GM18868 (cell line): ENCODE measurements around the gene B4GALT3.
"Not testable (repeated sequence)": the region's sequence is repeated elsewhere in the genome, so short reads cannot be mapped to it uniquely, and the experiment has no call there.

Experiments used
- ATAC-seq: cut with Tn5 transposase; IDR thresholded peaks from one replicate; pipeline ENCODE4 v1.9.1; 2021; ENCODE audit warnings: mild to moderate bottlenecking, moderate library complexity; ENCODE audit not compliant: unreplicated experiment

Gene B4GALT3

DNA sequence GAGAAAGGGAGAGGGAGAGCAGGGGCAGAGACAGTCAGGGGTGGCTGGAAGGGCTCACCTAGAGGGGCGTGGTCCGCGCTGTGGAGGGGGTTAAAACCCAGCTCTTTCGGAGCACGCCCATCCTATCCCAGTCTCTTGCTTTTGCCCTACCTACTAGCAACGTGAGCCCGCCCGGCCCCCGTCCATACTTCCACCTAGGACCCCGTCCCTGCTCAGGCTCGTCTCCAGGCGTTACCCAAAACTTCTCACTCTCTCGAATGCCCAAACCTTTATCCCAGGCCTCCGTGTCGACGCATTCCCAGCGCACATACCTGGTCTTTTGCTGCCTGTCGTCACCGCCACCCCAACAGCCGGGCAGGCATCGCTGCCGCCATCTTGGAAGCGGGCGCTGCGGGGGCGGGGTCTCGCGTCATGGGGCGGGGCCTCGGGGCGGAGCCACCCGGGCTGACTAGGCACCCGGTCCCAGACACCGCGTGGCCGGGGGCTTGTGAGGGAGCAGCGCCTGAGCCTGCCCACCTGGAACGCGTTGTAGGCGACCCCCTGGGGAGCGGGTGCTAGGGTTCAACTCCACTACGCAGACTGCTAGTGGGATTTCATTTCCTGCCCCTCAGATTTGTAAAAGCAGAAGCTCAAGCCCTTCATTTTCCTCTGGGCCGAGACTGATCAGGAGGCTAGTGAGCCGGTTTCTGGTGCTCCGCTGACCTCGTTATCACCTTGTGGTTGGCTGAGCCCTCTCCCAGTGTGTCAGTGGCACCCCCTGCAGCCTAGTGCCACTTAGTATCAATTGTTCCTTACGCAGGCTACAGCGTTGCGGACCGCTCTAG is at the start of gene B4GALT3:
TSS of gene B4GALT3 (minus strand) at position 396 of the 824 bp plus-strand sequence. CDS start 1,447 bp downstream, outside the sequence.
- ATAC-seq: peak; percentile 89

DNA sequence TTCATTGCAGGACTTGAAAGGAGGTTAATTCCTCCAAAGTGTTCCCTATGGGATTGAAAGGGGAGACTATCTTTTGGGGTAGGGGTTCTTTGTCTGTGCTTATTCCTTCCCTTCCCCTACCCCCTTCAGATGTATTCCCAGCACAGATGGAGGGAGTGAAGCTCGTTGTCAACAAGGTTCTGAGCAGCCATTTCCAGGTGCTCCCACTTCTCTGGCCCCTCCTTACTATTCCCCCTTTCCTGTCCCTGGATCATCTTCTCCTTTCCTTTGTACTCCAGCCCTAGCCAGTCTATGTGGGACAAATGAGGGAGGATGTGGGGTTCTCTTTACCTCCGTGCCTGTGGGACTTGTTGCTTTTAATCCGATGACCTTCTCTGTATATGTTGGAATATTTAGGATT is 49.5 kb upstream of the B4GALT3 start:
- no peak for ATAC-seq

DNA sequence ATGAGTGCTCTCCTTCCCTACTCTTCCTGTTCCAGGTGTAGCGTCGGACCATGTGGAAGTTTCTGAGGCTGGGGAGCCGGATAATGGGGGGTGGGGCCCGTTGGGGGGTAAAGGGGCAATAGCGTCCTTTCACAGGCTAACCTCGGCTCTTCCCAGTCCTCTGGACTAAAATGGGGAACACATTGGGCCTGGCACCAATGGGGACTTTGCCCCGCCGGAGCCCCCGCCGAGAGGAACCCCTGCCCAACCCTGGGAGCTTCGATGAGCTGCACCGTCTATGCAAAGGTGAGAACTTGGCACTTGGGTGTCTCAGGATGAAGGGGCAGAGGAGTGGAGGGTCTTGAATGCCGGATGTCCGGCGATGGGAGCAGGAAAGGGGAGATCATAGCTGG is 49.0 kb upstream of the B4GALT3 start:
- ATAC-seq: no peak

GRCh38 chr1:161225534-161226319 is 48.4 kb upstream of the B4GALT3 start, which contains the start of gene TOMM40L:
TOMM40L (plus strand) TSS chr1:161226060; CDS start chr1:161226490, 430 bp downstream.
- peak; percentile 94 for ATAC-seq

DNA sequence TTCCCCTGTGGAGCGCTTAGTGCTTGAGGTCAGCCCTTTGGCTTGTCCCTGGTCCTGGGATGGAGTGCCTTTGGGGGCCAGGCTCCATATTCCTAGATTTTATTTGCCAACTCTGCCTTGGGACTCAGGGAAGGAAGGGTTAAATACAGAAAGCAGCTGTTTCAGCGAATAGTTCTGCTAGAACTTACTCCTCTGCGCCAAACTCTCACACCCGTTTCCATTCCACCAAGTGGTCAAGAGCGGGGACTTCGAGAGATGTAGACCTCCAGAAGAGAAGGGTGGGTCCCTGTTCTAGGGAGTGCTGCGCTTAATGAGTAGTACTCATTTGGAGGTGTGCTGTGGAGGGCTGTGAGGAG is 47.8 kb upstream of the B4GALT3 start:
- ATAC-seq: no peak

DNA sequence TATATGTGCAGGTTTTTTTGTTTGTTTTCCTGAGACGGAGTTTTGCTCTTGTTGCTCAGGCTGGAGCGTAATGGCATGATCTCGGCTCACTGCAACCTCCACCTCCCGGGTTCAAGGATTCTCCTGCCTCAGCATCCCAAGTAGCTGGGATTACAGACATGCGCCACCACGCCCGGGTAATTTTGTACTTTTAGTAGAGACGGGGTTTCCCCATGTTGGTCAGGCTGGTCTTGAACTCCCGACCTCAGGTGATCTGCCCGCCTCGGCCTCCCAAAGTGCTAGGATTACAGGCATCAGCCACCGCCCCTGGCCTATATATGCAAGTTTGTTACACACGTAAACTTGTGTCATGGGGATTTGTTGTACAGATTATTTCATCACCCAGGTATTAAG is 47.4 kb upstream of the B4GALT3 start:
- not testable (repeated sequence) for ATAC-seq

DNA sequence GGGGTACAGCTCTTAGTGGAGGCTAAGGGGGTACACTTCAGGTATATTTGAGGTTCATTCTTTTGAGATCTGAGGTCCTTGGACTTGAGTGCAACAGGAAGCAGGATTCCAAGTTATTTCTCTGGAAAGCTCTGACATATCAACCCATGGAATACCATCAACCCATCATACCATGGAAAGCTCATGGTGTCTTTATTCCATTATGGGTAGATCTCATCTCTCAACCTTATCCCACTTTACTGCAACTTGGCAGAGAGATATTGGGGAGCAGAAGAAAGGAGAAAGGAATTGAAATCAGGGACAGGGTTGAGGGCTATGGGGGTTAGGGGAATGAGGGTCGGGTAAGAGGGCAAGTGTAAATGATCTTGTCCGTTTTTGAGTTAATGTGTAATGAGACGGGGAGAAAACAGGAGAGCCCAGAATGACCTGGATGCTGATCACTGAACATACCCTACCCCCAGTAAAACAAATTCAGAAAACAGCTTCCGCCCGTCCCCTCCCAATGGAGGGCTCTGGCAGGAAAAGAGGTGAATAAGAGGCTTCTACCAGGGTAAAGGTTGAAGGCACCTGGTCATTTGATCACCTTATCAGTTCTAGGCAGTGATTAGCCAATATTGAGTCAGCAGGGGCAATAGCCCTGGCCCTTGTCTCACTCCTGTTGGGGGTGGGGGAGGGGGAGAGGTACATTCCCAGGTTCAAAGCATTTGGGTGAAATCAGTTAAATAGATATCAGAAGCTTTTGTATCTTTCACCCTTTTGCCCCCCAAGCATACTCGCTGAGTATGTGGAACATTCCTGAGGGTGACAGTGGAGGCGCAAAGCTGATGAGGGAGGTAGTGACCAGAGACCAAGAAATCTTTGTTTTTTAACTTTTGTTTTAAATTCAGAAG is 46.7 kb upstream of the B4GALT3 start:
- ATAC-seq: no peak

DNA sequence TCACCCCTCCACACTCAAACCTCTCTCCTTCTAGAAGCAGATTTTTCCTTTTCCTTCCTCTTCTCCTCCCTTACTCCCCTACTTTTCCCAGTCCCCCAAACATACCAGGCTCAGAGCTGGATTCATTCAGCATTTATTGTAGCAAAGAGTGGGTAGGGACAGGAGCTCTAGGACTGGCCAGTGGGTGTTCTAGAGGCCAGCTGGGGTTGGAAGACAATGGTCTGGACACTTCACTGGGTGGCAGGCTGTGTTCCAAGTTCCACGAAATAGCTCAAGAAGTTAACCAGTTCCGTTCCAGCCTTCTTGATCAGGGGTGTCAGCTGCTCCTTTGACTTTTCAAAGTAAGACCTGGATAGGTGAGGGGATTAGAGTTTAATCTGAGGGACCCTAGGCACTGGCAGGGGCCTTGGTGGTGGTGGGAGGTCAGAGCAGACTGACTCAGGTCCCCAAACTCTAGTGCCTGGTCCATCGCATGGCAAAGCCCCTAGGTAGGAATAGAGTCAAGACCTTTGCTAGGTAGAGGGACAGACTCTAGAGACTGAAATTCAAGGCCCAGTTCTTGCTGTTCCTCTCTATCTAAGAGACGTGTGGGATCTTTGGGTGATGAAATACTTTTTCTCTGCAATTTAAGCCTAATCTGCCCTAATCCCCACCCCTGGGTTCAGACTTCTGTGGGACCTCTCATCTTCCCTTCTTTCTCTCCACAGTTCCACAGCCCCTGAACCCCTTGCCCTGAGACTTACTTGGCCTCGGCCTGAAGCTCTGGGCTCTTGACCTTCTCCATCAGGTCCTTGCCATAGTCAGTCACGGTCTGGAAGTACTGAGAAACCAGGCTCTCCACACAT is 45.1 kb upstream of the B4GALT3 start:
- no peak for ATAC-seq

DNA sequence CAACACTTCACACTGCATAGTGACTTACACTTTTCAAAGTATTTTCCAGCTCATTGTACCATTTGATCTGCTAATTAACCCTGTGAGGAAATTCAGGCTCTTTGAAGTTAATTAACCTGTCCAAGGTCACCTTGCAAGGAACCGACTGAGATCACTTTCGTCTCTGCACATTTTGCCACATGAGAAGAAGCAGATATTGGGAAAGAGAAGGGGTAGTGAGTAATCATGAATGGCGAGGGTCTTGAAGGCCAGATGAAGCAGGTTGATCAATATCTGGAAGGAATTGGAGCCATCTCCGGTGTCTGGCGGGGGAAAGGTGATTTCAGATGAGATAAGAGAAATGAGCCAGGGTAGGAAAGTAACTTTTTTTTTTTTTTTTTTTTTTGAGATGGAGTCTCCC is 42.7 kb upstream of the B4GALT3 start:
- ATAC-seq: no peak

- no peak for ATAC-seq
Observed at GRCh38 chr1:161219078-161219892, 42.0 kb upstream of the B4GALT3 start.

- ATAC-seq: no peak
Observed at GRCh38 chr1:161218301-161219077, 41.2 kb upstream of the B4GALT3 start.

GRCh38 chr1:161217831-161218230 is 40.5 kb upstream of the B4GALT3 start:
- no peak for ATAC-seq

DNA sequence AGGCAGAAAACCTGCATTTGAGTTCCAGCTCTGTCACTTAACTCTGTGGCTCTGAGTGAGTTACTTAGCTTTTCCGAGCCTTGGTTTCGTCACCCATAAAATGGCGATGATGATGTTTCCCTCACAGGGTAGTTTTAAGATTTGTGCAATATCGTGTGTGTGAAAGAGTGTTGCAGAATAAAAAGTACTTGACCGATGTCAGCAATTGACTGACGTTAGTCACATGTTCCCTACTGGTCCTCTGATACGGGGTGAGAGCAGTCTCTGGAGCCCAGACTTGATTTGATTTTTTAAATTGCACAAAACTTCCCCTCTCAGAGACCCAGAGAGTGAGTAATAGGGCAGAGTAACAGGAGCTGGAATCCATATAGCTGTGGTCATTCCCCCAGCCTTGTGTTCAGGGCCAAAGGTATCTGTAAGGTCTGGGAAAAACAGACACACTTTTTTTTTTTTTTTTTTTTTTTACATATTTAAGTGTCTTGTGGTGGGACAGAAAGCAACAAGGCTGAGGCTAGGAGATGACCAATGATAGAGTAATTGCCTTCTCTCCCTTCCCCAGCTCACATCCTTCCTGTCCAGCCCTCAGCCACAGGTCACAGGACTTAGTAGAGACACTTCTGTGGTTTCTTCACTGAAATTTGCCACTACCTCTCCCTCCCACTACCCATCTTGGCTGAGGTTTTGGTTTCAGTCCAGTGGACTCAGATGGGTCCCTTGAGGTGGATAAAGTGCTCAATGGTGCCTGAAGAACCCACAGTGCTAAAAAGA is 39.8 kb upstream of the B4GALT3 start:
- peak; percentile 78 for ATAC-seq

DNA sequence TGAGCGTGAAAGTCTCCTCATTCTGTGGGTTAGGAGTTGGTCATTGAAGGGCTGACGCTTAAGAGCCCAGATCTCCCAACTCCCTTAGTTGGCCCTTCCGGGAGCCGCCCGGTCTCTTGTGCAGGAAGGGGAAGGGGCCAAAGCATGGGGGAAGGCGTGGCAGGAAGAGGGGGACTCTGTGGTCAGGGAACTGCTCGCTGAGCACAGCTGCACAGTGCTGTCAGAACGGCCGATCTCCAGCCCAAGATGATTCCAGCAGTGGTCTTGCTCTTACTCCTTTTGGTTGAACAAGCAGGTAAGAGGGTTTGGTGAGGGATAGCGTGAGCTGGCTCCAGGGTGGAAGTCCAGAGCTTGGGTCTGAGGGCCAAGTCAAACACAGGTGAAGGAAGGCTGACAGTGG is 37.8 kb upstream of the B4GALT3 start, which contains the start of gene FCER1G:
TSS of gene FCER1G (plus strand) at position 220 of the 400 bp plus-strand sequence. CDS start at position 247, 27 bp downstream.
- ATAC-seq: no peak

DNA sequence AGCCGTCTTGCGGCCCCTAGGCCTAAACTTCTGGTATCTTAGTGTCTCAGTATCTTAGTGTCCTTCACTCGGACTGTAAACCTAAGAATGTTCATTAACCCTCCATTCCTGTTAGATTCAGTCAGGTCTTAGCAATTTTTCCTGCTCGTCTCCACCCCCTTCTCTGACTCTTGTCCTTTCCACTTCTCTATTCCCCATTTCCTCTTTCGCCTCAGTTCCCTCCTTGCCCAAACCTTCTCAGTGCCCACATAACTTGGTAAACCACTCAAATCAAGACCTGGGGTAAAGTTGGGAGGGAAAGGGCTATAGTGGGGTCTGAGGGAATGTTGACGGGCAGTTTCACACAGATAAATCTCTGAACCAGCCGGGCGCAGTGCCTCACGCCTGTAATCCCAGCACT is 37.1 kb upstream of the B4GALT3 start:
- no peak for ATAC-seq

DNA sequence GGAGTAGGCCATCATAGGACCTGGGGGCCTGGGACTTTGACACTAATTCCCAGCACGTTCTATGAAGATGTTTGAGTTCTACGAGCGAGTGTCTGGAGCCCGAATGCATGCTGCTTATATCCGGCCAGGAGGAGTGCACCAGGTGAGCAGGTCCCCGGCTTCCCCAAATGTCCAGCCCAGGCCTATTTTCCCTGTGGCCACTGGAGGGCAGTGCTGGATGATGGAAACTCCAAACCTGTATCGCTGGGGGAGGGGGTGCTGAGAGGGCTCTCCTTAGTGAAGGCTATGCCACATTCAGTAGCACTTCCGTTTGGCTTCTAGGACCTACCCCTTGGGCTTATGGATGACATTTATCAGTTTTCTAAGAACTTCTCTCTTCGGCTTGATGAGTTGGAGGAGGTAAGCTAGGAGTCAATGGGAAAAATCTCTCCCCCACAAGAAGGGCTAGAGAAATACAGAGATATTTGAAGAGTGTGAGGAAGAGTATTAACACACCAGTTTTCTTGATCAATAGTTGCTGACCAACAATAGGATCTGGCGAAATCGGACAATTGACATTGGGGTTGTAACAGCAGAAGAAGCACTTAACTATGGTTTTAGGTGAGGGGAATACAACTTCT is 32.6 kb upstream of the B4GALT3 start:
- ATAC-seq: peak; percentile 72

GRCh38 chr1:161207173-161207572 is 29.9 kb upstream of the B4GALT3 start:
- ATAC-seq: no peak
